HG02852 (cell line): ENCODE measurements around the gene INTS7.
"Not testable (repeated sequence)": the region's sequence is repeated elsewhere in the genome, so short reads cannot be mapped to it uniquely, and the experiment has no call there.

Experiments
- ATAC-seq: cut with Tn5 transposase; IDR thresholded peaks from one replicate; pipeline ENCODE4 v1.9.1; 2021; ENCODE audit warnings: mild to moderate bottlenecking, moderate library complexity; ENCODE audit not compliant: unreplicated experiment

Gene INTS7

DNA sequence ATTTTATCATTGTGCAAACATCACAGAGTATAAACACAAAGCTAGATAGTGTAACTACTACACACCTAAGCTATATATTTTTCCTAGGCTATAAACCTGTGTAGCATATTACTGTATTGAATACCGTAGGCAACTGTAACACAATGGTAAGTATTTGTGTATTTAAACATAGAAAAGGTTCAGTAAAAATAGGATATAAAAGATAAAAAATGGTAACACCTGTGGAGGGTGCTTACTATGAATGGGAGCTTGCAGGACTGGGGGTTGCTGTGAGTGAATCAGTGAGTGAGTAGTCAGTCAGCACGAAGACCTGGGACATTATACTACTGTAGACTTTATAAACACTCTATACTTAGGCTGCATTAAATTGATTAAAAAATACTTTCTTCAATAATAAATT is 4.3 kb upstream of the INTS7 start:
- no peak for ATAC-seq

DNA sequence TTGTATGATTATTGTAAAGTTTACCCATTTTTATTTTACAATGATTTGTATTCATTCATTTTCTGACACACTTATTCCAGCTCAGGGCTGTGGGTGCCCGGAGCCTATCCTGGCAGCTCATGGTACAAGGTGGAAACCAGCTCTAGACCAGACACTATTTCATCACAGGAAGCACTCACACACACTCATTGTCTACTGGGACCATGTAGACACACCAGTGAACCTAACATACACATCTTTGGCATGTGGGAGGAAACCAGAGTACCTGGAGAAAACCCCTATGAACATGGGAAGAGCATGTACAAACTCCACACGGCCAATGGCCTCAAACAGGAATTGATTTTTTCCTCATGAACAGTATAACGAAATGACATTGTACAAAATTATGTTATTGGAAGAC is 2.5 kb upstream of the INTS7 start:
- ATAC-seq = no peak

DNA sequence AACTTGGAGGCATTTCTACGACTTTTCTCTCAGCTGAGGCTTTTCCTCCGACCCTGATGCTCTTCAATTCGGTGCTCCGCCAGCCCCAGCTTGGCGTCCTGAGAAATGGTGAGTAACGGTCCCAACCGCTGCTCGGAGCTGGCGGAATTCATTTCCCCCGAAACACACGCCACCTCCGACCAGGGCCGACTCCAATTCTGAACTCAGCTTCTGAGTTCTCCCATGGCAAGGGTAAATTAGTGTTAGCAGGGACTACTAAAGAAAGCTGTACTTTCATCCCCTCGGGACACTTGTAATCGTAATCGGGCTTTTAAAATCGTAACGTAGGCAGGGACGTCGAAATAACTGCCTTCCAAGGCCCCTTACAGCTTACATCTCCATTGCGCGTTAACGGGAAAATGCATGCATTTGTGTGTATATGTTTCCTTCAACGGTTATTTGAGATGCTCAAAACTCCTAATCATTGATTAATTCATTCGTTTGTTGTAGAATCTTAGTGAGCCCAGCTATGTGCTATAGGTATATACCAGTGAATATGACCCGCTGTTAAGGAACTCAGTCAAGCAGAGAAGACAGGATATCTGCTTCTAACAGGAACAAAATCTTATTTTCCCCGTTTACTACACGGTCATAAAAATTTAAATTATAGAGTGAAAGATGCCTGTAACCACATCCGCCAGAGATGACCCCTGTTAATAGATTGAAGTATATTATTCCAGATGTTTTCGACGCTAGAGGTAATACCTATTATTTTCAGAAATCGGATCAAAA is 663 bp upstream of the INTS7 start:
- peak; percentile 12 for ATAC-seq

DNA sequence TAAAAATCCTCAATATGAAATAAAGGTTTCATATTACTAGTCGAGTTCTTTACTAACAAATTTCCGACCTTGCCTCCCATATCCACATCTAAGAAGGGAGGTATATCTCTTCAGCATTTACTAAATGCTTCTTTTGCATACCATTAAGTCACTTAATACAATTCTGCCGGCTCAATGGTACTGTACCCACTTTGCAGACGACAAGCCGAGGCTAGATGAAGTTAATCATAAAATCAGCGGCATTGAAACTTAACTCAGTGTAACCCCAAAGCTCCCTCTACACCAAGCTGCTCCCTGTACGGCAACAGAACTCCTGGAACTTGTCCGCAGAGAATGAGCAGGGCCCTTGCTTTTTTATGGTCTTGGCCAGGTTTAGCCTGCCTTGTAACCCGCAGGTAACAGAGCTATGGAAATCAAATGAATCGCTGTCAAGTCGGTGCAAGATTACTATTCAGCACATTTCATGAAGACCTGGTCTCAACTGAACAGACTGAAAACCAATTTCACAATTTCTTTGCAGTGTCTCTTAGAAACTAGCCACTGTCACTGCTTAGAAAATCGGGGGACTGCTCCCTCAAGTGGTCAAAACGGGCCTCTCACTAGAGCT is 738 bp downstream of the INTS7 start:
- peak; percentile 1 for ATAC-seq

DNA sequence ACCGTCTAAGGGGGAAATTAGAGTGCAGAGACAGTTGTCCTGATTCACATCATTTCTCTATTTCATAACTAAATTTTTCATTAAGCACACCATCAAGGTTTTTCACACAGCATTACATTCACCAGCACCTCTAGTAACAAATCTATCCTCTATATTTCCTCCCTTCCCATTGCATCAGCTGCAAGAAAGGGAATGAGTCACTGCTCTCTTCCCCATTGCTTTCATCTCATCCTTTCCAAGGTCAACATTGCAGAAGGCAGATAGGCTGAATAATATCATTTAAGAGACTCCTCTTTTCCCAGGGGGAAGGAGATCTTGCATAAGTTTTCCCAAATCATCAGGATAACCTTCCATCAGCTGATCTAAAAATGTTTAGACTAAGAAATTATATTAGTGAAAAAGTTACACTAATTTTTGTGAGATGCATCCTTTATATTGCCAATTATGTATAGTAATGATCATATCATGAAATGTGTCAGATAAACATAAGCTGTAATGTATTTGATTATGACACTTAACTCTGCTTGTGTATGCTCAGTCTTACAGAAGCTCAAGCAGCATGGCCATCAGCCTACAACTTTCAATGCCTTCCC is 4.3 kb downstream of the INTS7 start:
- ATAC-seq = no peak

DNA sequence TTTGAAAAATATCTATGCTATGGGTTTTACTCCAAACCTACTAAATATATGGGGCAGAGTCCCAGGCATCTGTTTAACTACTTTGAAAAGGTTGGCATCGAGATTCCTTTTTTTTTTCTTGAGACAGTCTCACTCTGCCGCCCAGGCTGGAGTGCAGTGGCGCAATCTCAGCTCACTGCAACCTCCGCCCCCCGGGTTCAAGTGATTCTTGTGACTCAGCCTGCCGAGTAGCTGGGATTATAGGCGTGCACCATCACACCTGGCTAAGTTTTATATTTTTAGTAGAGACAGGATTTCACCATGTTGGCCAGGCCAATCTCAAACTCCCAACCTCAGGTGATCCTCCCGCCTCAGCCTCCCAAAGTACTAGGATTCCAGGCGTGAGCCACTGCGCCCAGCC is 7.6 kb downstream of the INTS7 start:
- not testable (repeated sequence) for ATAC-seq

DNA sequence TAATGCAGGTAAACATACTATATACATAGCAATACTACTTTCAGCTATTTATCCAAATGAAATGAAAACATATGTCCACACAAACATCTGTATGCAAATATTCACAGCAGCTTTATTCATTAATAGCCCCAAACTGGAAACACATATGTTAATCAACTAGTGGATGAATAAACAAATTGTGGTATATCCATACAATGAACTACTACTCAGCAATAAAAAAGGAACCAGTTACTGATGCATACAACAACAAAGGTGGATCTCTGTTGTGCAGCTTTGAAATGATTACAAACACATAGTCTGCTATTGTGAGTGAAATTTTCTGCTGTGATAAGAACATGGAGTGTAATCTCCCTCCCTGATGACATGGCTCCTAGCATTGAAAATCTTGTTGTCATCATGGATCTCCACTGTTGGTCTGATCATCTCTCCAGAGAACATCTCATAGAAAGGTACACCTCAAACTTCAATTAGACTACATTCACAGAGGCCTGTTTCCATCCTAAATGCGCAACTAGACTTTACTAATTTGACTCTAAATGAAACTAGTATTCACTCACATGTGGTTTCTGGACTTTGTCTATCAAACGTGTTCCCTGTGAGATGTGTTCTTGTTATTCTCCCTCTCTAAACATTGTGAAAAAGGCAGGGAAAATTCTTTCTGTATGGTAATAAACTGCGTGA is 10.7 kb downstream of the INTS7 start:
- ATAC-seq = no peak

DNA sequence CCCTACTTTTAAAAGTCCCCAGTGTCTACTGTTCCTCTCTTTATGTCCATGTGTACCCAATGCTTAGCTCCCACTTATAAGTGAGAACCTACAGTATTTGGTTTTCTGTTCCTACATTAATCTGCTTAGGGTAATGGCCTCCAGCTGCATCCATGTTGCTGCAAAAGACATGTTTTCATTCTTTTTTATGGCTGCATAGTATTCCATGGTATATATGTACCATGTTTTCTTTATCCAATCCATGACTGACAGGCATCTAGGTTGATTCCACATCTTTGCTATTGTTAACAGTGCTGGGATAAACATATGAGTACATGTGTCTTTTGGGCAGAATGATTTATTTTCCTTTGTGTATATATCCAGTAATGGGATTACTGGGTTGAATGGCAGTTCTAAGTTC is 12.4 kb downstream of the INTS7 start:
- ATAC-seq = not testable (repeated sequence)

DNA sequence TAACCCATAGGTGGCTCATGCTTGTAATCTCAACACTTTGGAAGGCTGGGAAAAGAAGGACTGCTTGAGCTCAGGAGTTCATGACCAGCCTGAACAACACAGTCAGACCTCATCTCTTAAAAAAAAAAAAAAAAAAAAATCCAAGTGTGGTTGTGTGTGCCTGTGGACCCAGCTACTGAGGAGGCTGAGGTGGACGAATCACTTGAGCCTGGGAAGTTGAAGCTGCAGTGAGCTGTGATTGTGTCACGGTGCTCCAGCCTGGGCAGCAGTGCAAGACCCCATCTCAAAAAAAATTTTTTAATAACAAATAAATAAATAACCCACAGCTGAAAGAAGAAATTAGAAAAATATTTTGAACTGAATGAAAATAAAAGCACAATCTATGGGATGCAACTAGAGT is 13.8 kb downstream of the INTS7 start:
- no peak for ATAC-seq

DNA sequence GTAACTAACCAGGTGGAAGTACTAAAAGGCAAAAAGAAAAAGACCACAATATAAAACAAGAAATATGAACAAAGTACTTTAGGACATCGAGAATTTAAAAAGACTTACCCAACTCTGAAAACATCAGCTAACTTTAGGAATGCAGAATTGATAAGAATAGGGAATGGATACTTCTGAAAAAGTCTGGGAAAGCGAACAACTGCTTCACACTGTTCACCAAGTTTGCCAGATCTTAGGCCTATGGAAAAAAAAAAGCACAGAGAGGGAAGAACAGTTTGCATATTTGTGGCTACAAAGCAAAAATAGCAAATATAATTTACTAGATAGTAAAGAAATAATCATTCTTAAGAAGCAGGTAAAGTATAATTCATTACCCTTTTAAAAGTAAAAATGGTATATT is 14.4 kb downstream of the INTS7 start:
- ATAC-seq = no peak

DNA sequence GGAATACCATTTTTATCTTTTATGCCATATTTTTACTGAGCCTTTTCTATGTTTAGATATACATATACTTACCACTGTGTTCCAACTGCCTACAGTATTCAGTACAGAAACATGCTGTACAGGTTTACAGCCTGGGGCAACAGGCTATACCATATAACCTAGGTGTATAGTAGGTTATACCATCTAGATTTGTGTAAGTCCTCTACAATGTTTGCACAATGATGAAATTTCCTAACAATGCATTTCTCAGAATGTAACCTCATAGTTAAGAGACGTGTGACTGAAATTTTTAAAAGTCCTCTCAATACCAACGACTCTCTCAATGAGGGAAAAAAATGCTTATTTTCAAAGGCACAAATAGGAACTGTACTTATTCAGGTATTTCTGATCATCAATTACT is 21.7 kb downstream of the INTS7 start:
- ATAC-seq = no peak

DNA sequence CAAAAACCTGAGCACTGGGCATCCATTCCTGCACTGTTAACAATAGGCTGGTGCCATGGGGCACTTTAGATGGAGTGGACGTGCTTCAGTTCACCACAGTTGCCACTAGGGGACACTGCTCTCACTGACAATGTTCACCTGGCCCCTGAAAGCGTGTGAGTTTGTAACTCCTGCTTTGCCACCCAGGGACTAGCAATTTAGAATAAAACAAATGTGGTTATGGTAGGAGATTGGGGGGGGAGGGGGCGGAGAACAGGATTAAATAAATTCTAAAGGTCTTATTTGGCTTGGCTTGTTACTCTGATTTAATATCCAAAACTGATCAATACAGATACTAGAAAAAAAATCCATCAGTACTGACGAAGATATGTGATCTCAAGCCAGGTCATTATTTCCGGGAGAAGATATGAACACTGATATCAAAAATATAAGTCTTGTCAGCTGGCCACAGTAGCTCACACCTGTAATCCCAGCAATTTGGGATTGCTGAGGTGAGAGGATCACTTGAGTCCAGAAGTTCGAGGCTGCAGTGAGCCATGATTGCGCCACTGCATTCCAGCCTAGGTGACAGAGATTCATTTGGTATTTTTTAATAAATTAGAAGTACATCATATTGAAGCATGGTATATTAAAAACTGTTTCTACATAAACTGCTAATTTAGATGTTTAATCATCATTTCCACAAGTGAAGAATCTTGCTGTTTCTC is 23.2 kb downstream of the INTS7 start:
- peak; percentile 84 for ATAC-seq

DNA sequence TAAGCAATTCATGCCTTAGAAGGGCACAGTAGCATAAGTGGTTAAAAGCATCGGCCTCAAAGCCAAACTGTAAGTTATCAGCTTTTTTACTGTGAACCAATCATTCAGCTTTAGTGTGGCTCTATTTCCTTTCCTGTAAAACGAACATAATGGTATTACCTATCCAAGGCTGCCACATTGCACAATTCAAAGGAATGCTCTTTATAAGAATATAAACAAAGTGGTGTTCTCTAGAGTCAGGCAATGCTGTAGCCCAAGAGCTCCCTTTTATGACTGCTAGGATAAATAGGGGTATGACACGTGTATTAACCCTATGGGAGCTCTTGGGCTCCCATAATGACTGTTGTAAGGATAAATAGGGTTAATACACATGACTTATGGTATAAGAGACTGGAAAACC is 25.4 kb downstream of the INTS7 start:
- no peak for ATAC-seq

DNA sequence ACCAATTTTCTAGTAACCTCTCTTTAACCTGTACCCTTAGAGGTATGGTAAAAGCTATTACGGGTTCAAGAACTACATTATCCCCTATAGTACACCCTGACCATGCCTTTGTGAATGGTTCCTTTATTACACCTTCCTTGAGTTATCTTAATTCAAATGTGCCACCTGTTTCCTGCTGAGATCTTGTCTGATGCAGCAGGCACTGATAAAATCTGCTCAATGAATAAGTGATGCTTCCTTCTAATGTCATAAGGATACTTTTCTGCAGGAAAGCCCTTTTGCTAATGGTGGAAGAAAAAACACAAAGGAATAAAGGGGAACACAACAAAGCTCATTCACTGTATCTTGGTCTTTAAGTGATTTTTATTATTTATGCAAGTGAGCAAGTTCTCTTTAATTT is 25.8 kb downstream of the INTS7 start:
- ATAC-seq = no peak

DNA sequence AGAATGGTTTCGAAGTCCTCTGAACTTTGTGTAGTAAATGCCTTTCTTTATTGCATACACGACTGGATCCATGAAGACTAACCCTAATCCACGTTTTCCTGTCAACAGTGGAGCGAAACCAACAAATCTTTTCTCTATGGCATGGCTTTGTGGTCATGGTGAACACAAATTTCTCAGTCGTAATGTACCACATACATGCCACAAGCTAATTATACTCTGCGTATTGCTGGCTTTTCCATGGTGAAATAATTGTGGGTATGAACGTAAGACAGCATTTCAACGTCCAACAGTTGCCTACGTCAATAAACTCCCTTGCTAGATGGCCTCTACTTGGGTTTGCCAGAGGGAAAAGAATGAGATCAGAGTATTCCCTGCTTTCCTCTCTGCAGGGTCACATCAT is 27.5 kb downstream of the INTS7 start:
- no peak for ATAC-seq

DNA sequence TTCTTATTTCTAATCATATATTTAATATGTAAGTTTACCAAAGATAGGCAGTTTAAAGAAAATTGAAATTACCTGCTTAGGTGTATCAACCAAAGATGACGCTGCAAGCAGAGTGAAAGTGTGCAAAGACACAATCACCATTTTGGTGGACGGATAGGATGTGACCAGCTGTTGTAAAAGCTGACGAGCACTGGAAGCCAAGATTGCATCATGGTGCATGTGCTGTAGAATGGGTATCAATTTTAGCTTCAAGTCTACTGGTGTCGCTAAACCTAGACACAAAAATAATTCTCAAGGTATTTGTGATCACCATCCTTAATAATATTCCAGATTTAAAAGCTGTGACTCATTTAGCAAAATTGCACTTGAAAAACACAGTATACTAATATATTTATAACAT is 28.2 kb downstream of the INTS7 start:
- no peak for ATAC-seq

DNA sequence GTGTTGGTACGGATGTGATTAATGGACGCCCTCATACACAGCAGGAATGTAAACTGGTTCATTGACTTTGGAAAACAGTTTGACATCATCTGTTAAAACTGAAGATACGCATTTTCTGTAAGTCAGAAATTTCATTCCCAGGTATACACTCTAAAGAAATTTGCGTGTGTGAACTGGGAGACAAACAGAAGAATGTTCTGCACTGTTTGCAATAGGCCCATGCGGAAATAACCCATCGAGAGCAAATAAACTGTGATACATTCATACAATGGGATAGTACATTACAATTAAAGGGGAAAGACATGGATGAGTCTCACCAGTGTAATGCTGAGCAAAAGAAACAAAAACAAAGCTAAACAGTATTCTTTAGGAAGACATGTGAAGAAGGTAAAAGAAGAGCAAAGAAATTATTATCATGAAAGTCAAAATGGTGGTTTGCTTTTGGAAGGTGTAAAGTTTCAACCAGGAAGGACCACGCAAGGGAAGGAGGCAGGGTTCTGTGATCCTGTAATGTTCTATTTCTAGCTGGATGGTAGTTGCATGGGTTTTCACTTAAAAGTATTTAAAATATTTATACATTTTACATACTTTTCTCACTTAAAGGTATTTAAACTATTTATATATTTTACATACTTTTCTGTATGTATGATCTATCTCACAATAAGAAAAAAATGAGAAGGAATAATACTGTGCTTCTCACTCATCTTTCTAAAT is 30.3 kb downstream of the INTS7 start:
- no peak for ATAC-seq

DNA sequence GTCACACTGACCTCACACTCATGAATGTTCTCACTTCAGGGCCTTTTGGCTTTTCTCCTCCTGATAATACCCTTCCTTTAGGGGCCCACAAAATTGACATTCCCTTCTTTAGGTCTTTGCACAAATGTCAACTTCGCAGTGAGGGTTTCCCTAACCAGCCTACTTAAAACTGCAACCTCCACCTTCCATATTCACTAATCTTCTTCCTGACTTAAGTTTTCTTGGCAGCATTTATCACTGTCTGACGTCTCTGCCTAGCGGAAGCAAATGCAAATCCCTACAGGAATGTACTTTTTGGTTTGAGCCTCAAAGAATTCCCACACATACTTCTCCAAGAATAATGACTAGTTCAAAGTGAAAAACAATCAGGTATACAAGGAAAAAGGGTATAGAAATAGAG is 32.8 kb downstream of the INTS7 start:
- ATAC-seq = no peak

DNA sequence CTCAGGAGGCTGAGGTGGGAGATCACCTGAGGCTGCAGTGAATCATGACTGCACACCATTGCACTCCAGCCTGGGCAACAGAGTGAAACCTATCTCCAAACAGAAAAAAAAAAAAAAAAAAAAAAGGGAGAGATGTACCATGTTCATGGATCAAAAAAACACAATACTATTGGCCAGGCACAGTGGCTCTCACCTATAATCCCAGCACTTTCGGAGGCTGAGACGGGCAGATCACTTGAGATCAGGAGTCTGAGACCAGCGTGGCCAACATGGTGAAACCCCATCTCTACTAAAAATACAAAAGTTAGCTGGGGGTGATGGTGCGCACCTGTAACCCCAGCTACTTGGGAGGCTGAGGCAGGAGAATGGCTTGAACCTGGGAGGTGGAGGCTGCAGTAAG is 37.9 kb downstream of the INTS7 start:
- ATAC-seq = not testable (repeated sequence)

DNA sequence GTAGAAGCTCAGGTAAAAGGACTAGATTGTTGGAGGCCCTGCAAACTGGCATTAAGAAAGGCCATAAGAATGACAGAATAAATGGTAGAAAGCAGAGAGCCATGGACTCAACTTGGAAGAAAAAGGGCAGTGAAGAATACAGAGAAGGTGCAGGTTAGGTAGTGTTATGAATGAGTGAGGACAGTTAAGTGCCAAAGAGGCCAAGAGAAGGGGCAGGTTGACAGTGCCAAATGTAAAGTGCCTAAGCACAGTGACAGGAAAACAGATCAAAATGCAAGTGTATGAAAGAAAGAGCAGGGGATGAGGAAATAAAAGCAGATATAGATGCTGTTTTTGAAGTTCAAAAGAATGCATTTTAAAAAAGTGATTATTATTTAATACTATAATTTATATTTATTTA is 43.7 kb downstream of the INTS7 start:
- no peak for ATAC-seq
